Gastroesophageal sphincter (tissue), 4 donors: ENCODE results near the gene SLC7A1. TPM values are rescaled to one million over a fixed set of nuclear protein-coding genes. Genes with fewer than 3 reads are reported as not detected.

Source experiments
- ATAC-seq: fragments of 150-250 bp; one replicate; pipeline ENCODE4 v1.9.1; 2016; ENCODE audit warnings: mild to moderate bottlenecking, moderate library complexity
- H3K27ac ChIP-seq, 4 donors: fragments of 200-600 bp; sonication (generic) in 3 of 4; 1 replicate in 3 of 4; 2 replicates in 1 of 4; pipeline ENCODE4 v1.5.1; 2016 to 2019
- H3K27me3 ChIP-seq: fragments of 200-600 bp; sonication (generic); one replicate; pipeline ENCODE4 v1.5.1; 2019
- H3K36me3 ChIP-seq, 2 donors: fragments of 200-600 bp; sonication (generic); one replicate each; pipeline ENCODE4 v1.5.1; 2019; ENCODE audit warnings: control low read depth in 1 of 2
- H3K4me1 ChIP-seq, 3 donors: fragments of 200-600 bp; sonication (generic); 1 replicate in 2 of 3; 2 replicates in 1 of 3; pipeline ENCODE4 v1.5.1; 2016 to 2019; ENCODE audit warnings: control low read depth in 2 of 3
- H3K4me3 ChIP-seq, 2 donors: fragments of 200-600 bp; sonication (generic); one replicate each; pipeline ENCODE4 v1.5.1; 2019; ENCODE audit warnings: mild to moderate bottlenecking in 1 of 2, moderate library complexity in 1 of 2
- H3K9me3 ChIP-seq, 3 donors: fragments of 200-600 bp; sonication (generic); one replicate each; pipeline ENCODE4 v1.5.1; 2017 to 2019; ENCODE audit warnings: control low read depth in 2 of 3
- CTCF ChIP-seq, 4 experiments: fragments of 200-600 bp in 2 of 4; fragments of 450-650 bp in 2 of 4; sonication (generic) in 1 of 4; IDR thresholded peaks; one replicate each; pipeline ENCODE4 v1.5.1; 2017 to 2019; ENCODE audit warnings: antibody characterized with exemption in 4 of 4, mild to moderate bottlenecking in 2 of 4, moderate library complexity in 2 of 4
- EP300 ChIP-seq: sonication (generic); formaldehyde crosslinking; IDR thresholded peaks from one replicate; pipeline ENCODE4 v1.6.1; 2017; ENCODE audit warnings: antibody characterized with exemption, mild to moderate bottlenecking
- POLR2A ChIP-seq, 2 donors: fragments of 450-650 bp; IDR thresholded peaks; one replicate each; pipeline ENCODE4 v1.6.1; 2017; ENCODE audit warnings: antibody characterized with exemption in 2 of 2, mild to moderate bottlenecking in 2 of 2, moderate library complexity in 1 of 2
- POLR2AphosphoS5 ChIP-seq: sonication (generic); formaldehyde crosslinking; IDR thresholded peaks from one replicate; pipeline ENCODE4 v1.6.1; 2017; ENCODE audit warnings: antibody characterized with exemption
- WGBS, 2 donors: methylation state at CpG; one replicate each; pipeline ENCODE4 v1.1.5; 2018; ENCODE audit warnings: low coverage in 1 of 2; 5-methylcytosine and 5-hydroxymethylcytosine counted together
- total RNA-seq, 4 donors: library from RNA; depleted of rRNA; stranded (reverse); fragments of >200 nt; gene quantifications; one replicate each; pipeline ENCODE4 v1.1.0, GENCODE V29; 2016

Gene SLC7A1
- total RNA-seq, 4 donors from 2014 or later = 13.5 to 33.8 (median 22.1) TPM

- 85 to 89% methylated on average over 4 of the region's 4 CpGs for WGBS, 2 donors
- H3K27ac ChIP-seq = no peak overlapping the region
- H3K4me3 ChIP-seq = no peak overlapping the region
- no peaks in the 10 kb centered on the region for H3K27me3 ChIP-seq
- H3K9me3 ChIP-seq = no peaks in the 10 kb centered on the region
- no peaks in the 10 kb centered on the region for H3K36me3 ChIP-seq
- TF ChIP-seq EP300 (no peak), POLR2A (IDR thresholded peaks at IDR 0.05) (no peak), CTCF (IDR thresholded peaks at IDR 0.05) (no peak), POLR2AphosphoS5 (no peak)
- ATAC-seq = no peak
- no peaks in the 10 kb centered on the region for H3K4me1 ChIP-seq
These were observed 25.7 kb upstream of the SLC7A1 start for GRCh38 chr13:29621051-29621800.

DNA sequence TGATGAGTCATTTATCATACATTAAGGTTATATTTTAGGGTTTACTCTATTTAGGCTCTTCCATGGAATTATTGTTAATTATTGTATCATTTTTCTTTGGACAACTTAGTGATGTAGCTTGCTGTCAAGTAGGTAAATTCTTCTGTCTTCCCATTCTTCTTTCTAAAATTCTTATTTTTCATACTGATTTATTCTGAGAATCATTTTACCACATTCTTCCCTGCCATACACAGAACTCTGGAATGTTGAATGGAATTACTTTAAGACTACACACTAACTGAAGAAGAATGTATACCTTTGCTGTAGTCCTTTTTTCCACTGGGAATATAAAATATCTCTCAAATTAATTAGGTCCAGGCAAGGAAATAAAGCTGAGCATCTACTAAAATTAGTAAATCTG is 24.5 kb upstream of the SLC7A1 start:
- Histone ChIP-seq H3K4me1 (no peaks in the 10 kb centered on the region), H3K4me3 (no peak overlapping the region), H3K9me3 (peaks cover 0 to 7% (median 0%) of the 10 kb centered on the region in 3 donors), H3K27me3 (no peaks in the 10 kb centered on the region), H3K27ac (no peak overlapping the region), H3K36me3 (no peaks in the 10 kb centered on the region)
- no peak for ATAC-seq
- TF ChIP-seq POLR2A (IDR thresholded peaks at IDR 0.05) (no peak), EP300 (no peak), POLR2AphosphoS5 (no peak), CTCF (IDR thresholded peaks at IDR 0.05) (no peak)

GRCh38 chr13:29613101-29613500 is 17.6 kb upstream of the SLC7A1 start:
- ATAC-seq = no peak
- 65 to 79% methylated on average over 3 of the region's 3 CpGs for WGBS, 2 donors

DNA sequence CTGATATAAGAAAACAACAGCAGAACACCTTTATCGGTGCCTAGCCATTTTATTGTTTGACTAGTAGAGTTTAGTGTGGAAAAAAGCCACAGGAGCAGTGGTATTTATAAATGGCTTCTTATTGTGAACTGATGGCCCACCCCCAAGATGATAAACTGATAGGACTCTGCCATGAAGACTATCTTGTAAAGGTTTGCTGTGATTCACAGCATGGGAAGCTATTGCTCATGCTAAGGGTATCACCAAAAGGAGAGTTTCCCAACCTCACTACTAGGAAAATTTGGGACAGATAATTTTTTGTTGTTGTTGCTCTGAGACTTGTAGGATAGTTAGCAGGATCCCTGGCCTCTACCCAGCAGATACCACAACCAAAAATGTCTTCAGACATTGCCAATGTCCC is 12.0 kb upstream of the SLC7A1 start:
- Histone ChIP-seq H3K4me1 (no peaks in the 10 kb centered on the region), H3K27me3 (peaks cover 10% of the 10 kb centered on the region), H3K4me3 (no peak overlapping the region), H3K27ac (no peak overlapping the region), H3K36me3 (no peaks in the 10 kb centered on the region), H3K9me3 (no peaks in the 10 kb centered on the region)
- no peak for TF ChIP-seq CTCF (IDR thresholded peaks at IDR 0.05)
- no peak for TF ChIP-seq POLR2AphosphoS5
- no peak for TF ChIP-seq POLR2A (IDR thresholded peaks at IDR 0.05)
- TF ChIP-seq EP300 = no peak
- ATAC-seq = no peak
- WGBS, 2 donors = 82 to 100% methylated on average over 1 of the region's 1 CpG

More at GRCh38 chr13:29613101-29613500, 17.6 kb upstream of the SLC7A1 start:
- Histone ChIP-seq H3K4me1 (no peaks in the 10 kb centered on the region), H3K27ac (no peak overlapping the region), H3K27me3 (peaks cover 10% of the 10 kb centered on the region), H3K4me3 (no peak overlapping the region), H3K36me3 (no peaks in the 10 kb centered on the region), H3K9me3 (peaks cover 0 to 10% (median 0%) of the 10 kb centered on the region in 3 donors)
- no peak for TF ChIP-seq POLR2AphosphoS5
- TF ChIP-seq POLR2A (IDR thresholded peaks at IDR 0.05) = no peak
- TF ChIP-seq EP300 = no peak
- no peak for TF ChIP-seq CTCF (IDR thresholded peaks at IDR 0.05)

DNA sequence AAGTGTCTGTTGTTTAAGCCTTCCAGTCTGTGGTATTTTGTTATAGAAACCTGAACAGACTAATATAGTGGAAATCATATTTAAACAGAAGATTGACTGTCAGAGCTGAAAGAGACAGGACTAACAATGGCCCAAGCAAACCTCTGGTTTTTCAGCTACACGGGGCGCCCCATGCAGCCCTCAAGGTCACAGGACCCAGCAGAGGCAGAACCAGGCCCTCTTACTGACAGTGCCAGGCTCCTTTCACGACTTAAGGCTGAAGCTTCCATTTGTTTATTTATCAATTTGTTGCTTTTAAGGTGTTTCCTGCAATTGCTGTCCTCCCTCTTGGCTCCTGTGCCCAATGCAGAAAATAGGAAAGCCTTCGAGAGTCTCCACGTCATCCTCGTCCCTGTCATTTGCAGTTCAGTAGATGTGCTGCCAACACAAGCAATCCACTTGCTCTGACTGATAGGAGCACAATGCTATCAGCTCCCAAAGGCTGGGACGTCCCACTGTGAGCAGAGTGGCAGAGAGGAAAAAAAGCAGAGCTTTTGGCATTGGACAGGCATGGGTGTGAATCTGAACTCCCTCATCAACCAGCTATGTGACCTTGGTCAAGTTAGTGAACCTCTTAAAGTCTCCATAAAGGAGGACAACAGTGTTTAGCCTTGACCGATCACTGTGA is 10.5 kb upstream of the SLC7A1 start:
- no peak overlapping the region for H3K27ac ChIP-seq
- ATAC-seq = no peak
- 73% methylated on average over 8 of the region's 8 CpGs; no CpG with 5 or more reads in 1 of the 2 donors for WGBS, 2 donors
- H3K4me3 ChIP-seq = no peak overlapping the region
- TF ChIP-seq CTCF (IDR thresholded peaks at IDR 0.05) = no peak
- TF ChIP-seq POLR2AphosphoS5 = no peak
- no peak for TF ChIP-seq EP300
- no peak for TF ChIP-seq POLR2A (IDR thresholded peaks at IDR 0.05)
- H3K27me3 ChIP-seq = peaks cover 5% of the 10 kb centered on the region
- H3K36me3 ChIP-seq = no peaks in the 10 kb centered on the region
- H3K9me3 ChIP-seq = no peaks in the 10 kb centered on the region
- no peaks in the 10 kb centered on the region for H3K4me1 ChIP-seq
